Measurements from ENCODE around the gene DYNC2LI1.

The DYNC2LI1 gene

DNA sequence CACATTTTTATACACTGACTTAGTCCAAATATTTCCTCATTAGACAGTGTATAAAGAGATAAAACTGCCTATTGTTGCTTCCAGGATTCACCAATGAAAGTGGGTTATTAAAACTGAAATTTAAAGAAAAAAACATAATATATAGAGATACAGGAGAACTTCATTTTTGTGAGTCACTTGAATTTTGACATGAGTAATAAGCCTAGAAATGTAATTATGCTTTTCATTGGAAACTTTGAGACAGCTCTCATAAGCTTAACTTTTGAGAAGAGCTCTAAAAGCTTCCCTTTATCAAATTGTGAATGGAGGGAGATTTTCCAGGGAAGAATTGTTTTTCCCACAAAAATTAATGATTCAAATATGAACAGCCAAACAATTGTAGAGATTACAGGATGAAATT lies 14.1 kb downstream of the DYNC2LI1 start:
- Histone ChIP-seq H3K4me2 (ENCODE audit: insufficient read depth, low read length) (no peak overlapping the region), H3K27ac (ENCODE audit: low read length) (no peak overlapping the region), H3K27me3 (ENCODE audit: insufficient read depth, low read length, poor library complexity) (no peaks in the 10 kb centered on the region), H2AFZ (ENCODE audit: low read depth, low read length) (no peak overlapping the region), H3K9me3 (ENCODE audit: insufficient read depth, low read length, severe bottlenecking) (no peaks in the 10 kb centered on the region), H3K9ac (ENCODE audit: low read depth, low read length) (no peak overlapping the region), H4K20me1 (ENCODE audit: insufficient read depth, low read length) (no peaks in the 10 kb centered on the region), H3K79me2 (ENCODE audit: insufficient read depth, low read length) (no peaks in the 10 kb centered on the region), H3K4me3 (ENCODE audit: low read depth in 1 of 2, low read length in 2 of 2) (no peak overlapping the region), H3K4me1 (ENCODE audit: insufficient read depth, low read length) (no peaks in the 10 kb centered on the region), H3K36me3 (ENCODE audit: insufficient read depth, low read length) (no peaks in the 10 kb centered on the region)
- ATAC-seq (ENCODE audit: insufficient read depth, low read depth) (no peak), DNase-seq (no peak)
- TF ChIP-seq EZH2 (IDR thresholded peaks at IDR 0.05; ENCODE audit: borderline replicate concordance, low read depth, low read length, severe bottlenecking), result no peak

GRCh38 chr2:43788646-43789045 lies 14.8 kb downstream of the DYNC2LI1 start:
- Histone ChIP-seq H3K27me3 (ENCODE audit: insufficient read depth, low read length, poor library complexity) (no peaks in the 10 kb centered on the region), H3K79me2 (ENCODE audit: insufficient read depth, low read length) (no peaks in the 10 kb centered on the region), H3K36me3 (ENCODE audit: insufficient read depth, low read length) (no peaks in the 10 kb centered on the region), H3K9me3 (ENCODE audit: insufficient read depth, low read length, severe bottlenecking) (no peaks in the 10 kb centered on the region), H3K27ac (ENCODE audit: low read length) (no peak overlapping the region), H3K4me3 (ENCODE audit: low read depth in 1 of 2, low read length in 2 of 2) (no peak overlapping the region), H3K4me1 (ENCODE audit: insufficient read depth, low read length) (no peaks in the 10 kb centered on the region), H3K9ac (ENCODE audit: low read depth, low read length) (no peak overlapping the region), H3K4me2 (ENCODE audit: insufficient read depth, low read length) (no peak overlapping the region), H2AFZ (ENCODE audit: low read depth, low read length) (no peak overlapping the region), H4K20me1 (ENCODE audit: insufficient read depth, low read length) (no peaks in the 10 kb centered on the region)
- ATAC-seq (ENCODE audit: insufficient read depth, low read depth) (no peak), DNase-seq (no peak)
- TF ChIP-seq, protein P1, sequence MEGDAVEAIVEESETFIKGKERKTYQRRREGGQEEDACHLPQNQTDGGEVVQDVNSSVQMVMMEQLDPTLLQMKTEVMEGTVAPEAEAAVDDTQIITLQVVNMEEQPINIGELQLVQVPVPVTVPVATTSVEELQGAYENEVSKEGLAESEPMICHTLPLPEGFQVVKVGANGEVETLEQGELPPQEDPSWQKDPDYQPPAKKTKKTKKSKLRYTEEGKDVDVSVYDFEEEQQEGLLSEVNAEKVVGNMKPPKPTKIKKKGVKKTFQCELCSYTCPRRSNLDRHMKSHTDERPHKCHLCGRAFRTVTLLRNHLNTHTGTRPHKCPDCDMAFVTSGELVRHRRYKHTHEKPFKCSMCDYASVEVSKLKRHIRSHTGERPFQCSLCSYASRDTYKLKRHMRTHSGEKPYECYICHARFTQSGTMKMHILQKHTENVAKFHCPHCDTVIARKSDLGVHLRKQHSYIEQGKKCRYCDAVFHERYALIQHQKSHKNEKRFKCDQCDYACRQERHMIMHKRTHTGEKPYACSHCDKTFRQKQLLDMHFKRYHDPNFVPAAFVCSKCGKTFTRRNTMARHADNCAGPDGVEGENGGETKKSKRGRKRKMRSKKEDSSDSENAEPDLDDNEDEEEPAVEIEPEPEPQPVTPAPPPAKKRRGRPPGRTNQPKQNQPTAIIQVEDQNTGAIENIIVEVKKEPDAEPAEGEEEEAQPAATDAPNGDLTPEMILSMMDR (IDR thresholded peaks at IDR 0.05; ENCODE audit: borderline replicate concordance, extremely low read depth, low read length, poor library complexity, severe bottlenecking), result no peak
- no peak for TF ChIP-seq EZH2 (IDR thresholded peaks at IDR 0.05; ENCODE audit: borderline replicate concordance, low read depth, low read length, severe bottlenecking)

DNA sequence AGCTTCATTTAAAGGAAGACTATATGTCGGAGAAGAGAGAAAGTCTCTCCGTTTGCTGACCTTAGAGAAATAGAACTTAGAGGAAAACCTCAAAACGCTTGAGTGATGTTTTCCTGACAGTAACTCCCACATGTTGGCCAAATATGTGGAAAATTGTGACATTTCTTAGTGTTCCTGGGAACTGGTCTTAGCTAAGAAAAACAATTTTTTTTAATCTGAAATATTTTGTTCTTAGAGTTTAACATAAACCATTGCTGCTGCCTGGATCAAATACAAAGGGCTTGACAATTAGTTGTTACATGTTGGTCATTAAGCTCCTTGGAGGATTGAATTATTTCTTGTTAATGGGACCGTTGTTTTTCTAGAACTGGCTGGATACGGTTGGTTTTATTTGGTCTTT lies 16.3 kb downstream of the DYNC2LI1 start:
- Histone ChIP-seq H3K4me3 (ENCODE audit: low read depth in 1 of 2, low read length in 2 of 2) (no peak overlapping the region), H3K4me1 (ENCODE audit: insufficient read depth, low read length) (no peaks in the 10 kb centered on the region), H3K27ac (ENCODE audit: low read length) (no peak overlapping the region), H3K36me3 (ENCODE audit: insufficient read depth, low read length) (no peaks in the 10 kb centered on the region), H3K4me2 (ENCODE audit: insufficient read depth, low read length) (no peak overlapping the region), H3K79me2 (ENCODE audit: insufficient read depth, low read length) (no peaks in the 10 kb centered on the region), H2AFZ (ENCODE audit: low read depth, low read length) (no peak overlapping the region), H3K27me3 (ENCODE audit: insufficient read depth, low read length, poor library complexity) (no peaks in the 10 kb centered on the region), H4K20me1 (ENCODE audit: insufficient read depth, low read length) (no peaks in the 10 kb centered on the region), H3K9me3 (ENCODE audit: insufficient read depth, low read length, severe bottlenecking) (no peaks in the 10 kb centered on the region), H3K9ac (ENCODE audit: low read depth, low read length) (no peak overlapping the region)
- DNase-seq (no peak), ATAC-seq (ENCODE audit: insufficient read depth, low read depth) (no peak)
- no peak for TF ChIP-seq EZH2 (IDR thresholded peaks at IDR 0.05; ENCODE audit: borderline replicate concordance, low read depth, low read length, severe bottlenecking)
- TF ChIP-seq, protein P1 (IDR thresholded peaks at IDR 0.05; ENCODE audit: borderline replicate concordance, extremely low read depth, low read length, poor library complexity, severe bottlenecking), result no peak

- Histone ChIP-seq H3K9ac (ENCODE audit: low read depth, low read length) (no peak overlapping the region), H3K27me3 (ENCODE audit: insufficient read depth, low read length, poor library complexity) (no peaks in the 10 kb centered on the region)
- no peak for ATAC-seq (ENCODE audit: insufficient read depth, low read depth)
These were observed 17.4 kb downstream of the DYNC2LI1 start for GRCh38 chr2:43791035-43791765.

More at GRCh38 chr2:43791035-43791765, 17.4 kb downstream of the DYNC2LI1 start:
- Histone ChIP-seq H3K79me2 (ENCODE audit: insufficient read depth, low read length) (no peaks in the 10 kb centered on the region), H3K4me2 (ENCODE audit: insufficient read depth, low read length) (no peak overlapping the region), H3K36me3 (ENCODE audit: insufficient read depth, low read length) (no peaks in the 10 kb centered on the region), H3K4me1 (ENCODE audit: insufficient read depth, low read length) (no peaks in the 10 kb centered on the region), H4K20me1 (ENCODE audit: insufficient read depth, low read length) (no peaks in the 10 kb centered on the region), H3K27ac (ENCODE audit: low read length) (no peak overlapping the region), H2AFZ (ENCODE audit: low read depth, low read length) (no peak overlapping the region), H3K4me3 (ENCODE audit: low read depth in 1 of 2, low read length in 2 of 2) (no peak overlapping the region), H3K9me3 (ENCODE audit: insufficient read depth, low read length, severe bottlenecking) (no peaks in the 10 kb centered on the region)
- DNase-seq, result no peak
- no peak for TF ChIP-seq EZH2 (IDR thresholded peaks at IDR 0.05; ENCODE audit: borderline replicate concordance, low read depth, low read length, severe bottlenecking)
- TF ChIP-seq, protein P1 (IDR thresholded peaks at IDR 0.05; ENCODE audit: borderline replicate concordance, extremely low read depth, low read length, poor library complexity, severe bottlenecking), result no peak
